Upper lobe of right lung (tissue), 1 donor: Measurements from ENCODE around the gene SSU72. TPM values are rescaled to one million over a fixed set of nuclear protein-coding genes. Genes with fewer than 3 reads are reported as not detected.

Experiments
- ATAC-seq: fragments of 200-7000 bp; cut with Tn5 transposase; one replicate; pipeline ENCODE4 v1.9.1; 2020; ENCODE audit warnings: mild to moderate bottlenecking, moderate library complexity
- DNase-seq: peaks from one replicate; pipeline ENCODE4 v3.0.0-alpha.2; 2020
- H3K27ac ChIP-seq: fragments of 200-600 bp; one replicate; pipeline ENCODE4 v1.8.0; 2022
- H3K27me3 ChIP-seq: fragments of 200-600 bp; one replicate; pipeline ENCODE4 v1.8.0; 2022; ENCODE audit warnings: mild to moderate bottlenecking
- H3K36me3 ChIP-seq: fragments of 200-600 bp; one replicate; pipeline ENCODE4 v1.8.0; 2022
- H3K4me1 ChIP-seq: fragments of 200-600 bp; one replicate; pipeline ENCODE4 v1.8.0; 2022
- H3K4me3 ChIP-seq: fragments of 200-600 bp; one replicate; pipeline ENCODE4 v1.8.0; 2022; ENCODE audit warnings: mild to moderate bottlenecking
- H3K9me3 ChIP-seq: fragments of 200-600 bp; one replicate; pipeline ENCODE4 v1.8.0; 2022
- intact Hi-C: fragments of 100-400 bp; cut with DNase I; formaldehyde crosslinking; loops from one replicate; pipeline ENCODE4 v1.11.0; 2022
- total RNA-seq: library from RNA; stranded (reverse); fragmentation: NEBNext Ultra II Directional; extraction: Animal tissue kit (Norgen Biotek cat#: 25700); gene quantifications from one replicate; pipeline ENCODE4 v1.2.1, GENCODE V29; 2021
- TF ChIP-seq, protein P1 (sequence below): fragments of 200-600 bp; IDR thresholded peaks from one replicate; pipeline ENCODE4 v1.8.0; 2022; ENCODE audit warnings: antibody characterized with exemption
- donor health status: DM: no; HTN: yes; CAD: no; lungs with severe emphysema.

The SSU72 gene
- total RNA-seq, 1 donor from 2014 or later = 125 TPM

DNA sequence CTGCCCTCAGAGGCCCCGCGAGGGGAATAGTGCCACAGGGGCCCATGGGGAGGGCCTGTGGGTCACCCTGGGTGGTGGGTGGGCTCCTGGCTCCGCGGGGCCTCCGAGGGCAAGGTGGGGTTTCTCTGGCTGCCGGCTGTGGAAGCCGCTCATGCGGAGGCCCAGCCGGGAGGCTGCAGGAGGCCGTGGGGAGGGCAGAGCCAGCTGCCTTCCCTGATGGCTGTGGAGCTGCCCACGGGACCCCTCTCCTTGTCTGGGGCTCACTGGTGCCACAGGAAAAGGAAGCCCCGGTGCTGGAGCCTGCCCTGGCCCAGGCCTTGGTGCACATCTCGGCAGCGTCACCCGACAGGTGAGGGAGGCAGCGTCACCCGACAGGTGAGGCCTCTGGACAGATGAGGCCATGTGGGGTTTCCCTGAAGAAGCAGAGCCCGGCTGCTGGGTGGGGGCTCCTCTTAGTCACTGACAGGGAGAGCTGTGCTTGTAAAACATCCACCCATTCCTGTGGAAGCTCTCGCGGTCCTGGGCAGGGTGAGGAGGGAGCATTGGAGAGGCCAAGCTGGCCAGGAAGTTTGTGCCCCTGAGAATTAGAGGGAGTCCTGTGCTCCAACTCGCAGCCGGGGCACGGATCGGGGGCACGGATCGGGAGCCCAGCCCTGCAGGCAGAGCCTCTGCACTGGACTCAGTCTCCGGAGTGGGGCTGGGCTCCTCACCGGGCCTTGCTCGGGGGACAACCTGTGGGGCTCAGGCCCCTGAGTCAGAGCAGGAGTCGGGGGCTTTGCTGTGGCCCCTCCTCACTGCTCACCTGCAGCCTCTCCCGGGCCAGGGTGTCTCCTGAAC is 46.7 kb upstream of the SSU72 start:
- ATAC-seq (no peak), DNase-seq (no peak)
- H3K4me3 ChIP-seq = no peak overlapping the region
- no peak overlapping the region for H3K27ac ChIP-seq
- H3K9me3 ChIP-seq = no peaks in the 10 kb centered on the region
- TF ChIP-seq, protein P1, sequence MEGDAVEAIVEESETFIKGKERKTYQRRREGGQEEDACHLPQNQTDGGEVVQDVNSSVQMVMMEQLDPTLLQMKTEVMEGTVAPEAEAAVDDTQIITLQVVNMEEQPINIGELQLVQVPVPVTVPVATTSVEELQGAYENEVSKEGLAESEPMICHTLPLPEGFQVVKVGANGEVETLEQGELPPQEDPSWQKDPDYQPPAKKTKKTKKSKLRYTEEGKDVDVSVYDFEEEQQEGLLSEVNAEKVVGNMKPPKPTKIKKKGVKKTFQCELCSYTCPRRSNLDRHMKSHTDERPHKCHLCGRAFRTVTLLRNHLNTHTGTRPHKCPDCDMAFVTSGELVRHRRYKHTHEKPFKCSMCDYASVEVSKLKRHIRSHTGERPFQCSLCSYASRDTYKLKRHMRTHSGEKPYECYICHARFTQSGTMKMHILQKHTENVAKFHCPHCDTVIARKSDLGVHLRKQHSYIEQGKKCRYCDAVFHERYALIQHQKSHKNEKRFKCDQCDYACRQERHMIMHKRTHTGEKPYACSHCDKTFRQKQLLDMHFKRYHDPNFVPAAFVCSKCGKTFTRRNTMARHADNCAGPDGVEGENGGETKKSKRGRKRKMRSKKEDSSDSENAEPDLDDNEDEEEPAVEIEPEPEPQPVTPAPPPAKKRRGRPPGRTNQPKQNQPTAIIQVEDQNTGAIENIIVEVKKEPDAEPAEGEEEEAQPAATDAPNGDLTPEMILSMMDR = no peak
- H3K4me1 ChIP-seq = peaks cover 10% of the 10 kb centered on the region
- intact Hi-C loops = no loop called here
- H3K36me3 ChIP-seq = peaks cover 15% of the 10 kb centered on the region
- no peaks in the 10 kb centered on the region for H3K27me3 ChIP-seq

DNA sequence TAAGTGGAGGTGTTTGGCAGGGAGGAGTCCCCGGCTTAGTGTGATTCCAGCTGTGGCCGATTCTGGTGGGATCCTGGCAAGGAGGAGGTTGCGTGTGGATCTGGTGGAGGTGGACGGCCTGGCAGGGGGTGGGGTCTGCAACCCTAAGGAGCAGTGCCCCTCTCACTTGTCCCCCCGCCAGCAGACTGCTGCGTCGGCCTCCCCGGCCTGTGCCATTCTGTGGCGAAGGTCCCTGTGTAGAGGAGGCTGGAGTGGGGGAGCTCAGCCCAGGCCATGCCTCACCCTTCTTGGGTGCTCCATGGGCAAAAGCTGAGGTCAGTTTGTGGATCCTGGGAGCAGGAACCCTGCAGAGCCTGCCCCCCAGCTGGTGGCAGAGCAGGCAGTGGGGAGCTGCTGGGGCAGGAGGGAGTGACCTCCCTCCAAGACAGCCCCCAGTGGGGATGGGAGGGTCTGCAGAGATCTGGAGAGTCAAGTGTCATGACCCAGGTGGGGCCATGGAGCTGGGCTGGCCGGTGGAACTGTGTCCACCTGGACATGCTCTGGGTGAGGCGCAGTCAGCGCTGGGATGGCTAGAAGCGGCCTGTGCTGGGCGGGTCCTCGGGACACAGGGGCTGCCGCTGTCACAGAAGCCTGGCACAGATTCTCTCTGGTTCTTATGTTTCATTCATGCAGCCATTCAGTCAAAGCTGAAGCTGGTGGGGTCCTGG is 45.9 kb upstream of the SSU72 start:
- Histone ChIP-seq H3K4me3 (no peak overlapping the region), H3K36me3 (peaks cover 15% of the 10 kb centered on the region), H3K9me3 (no peaks in the 10 kb centered on the region), H3K27ac (no peak overlapping the region), H3K4me1 (peaks cover 11% of the 10 kb centered on the region), H3K27me3 (no peaks in the 10 kb centered on the region)
- TF ChIP-seq, protein P1 = no peak
- DNase-seq = no peak
- ATAC-seq = no peak
- intact Hi-C loops = no loop called here

DNA sequence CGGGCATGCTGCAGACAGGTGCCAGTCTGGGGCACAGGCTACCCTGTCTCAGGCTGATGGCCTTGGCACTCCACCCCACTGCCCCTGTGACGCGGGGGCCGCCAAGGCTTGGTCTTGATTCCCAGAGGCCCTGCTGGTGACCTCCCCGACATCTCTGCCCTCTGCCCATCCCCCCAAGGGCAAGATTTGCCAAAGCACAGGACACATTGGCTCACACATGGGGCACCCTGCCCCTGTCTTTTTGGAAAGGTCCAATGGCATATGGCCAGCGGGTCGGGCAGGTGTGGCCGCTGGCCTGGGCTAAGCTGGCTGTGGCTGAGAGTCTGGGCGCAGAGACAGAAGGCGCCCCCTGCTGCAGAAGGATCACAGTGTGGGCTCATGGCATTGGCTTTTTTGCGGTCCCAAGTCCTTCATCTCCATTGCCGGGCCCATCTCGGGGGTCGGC is 45.3 kb upstream of the SSU72 start:
- TF ChIP-seq, protein P1 = peak; percentile 21
- Histone ChIP-seq H3K27me3 (no peaks in the 10 kb centered on the region), H3K4me1 (peaks cover 11% of the 10 kb centered on the region), H3K27ac (no peak overlapping the region), H3K4me3 (no peak overlapping the region), H3K9me3 (no peaks in the 10 kb centered on the region), H3K36me3 (peaks cover 15% of the 10 kb centered on the region)
- DNase-seq = no peak
- intact Hi-C loops = no loop called here
- no peak for ATAC-seq

DNA sequence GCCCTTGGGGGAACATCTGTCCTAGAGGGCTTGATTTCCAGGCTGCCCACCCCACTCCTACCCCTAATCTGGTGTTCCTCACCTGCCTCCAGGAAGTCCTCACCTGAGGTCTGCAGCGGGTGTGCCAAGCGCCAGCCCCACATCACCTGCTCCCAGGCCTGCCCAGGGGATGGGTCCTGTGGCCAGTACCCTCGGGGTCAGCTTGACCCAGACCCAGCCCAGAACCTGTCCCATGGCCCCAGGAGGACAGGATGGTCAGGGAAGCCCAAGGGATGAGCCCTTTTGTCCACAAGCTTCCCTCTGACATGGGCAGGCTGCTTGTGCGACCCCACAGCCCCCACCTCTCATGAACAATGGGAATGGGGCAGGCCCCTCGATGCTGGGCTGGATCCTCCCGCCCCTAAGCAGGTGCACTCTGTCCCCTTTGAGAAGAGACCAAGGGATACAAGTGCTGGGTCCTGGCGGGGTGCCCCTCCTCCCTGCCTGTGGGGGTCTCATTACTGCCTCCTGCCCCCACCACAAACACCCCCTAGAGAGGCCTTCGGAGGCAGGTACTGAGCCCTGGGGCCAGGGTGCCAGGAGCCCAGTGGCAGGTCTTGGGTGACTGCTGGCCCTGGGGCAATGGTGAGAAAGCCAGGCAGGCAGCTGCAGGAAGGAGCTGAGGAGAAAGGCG is 43.9 kb upstream of the SSU72 start:
- Histone ChIP-seq H3K9me3 (no peaks in the 10 kb centered on the region), H3K4me1 (peaks cover 23% of the 10 kb centered on the region), H3K36me3 (peaks cover 15% of the 10 kb centered on the region), H3K27ac (no peak overlapping the region), H3K4me3 (no peak overlapping the region), H3K27me3 (no peaks in the 10 kb centered on the region)
- TF ChIP-seq, protein P1 = no peak
- DNase-seq (no peak), ATAC-seq (no peak)
- intact Hi-C loops = no loop called here

DNA sequence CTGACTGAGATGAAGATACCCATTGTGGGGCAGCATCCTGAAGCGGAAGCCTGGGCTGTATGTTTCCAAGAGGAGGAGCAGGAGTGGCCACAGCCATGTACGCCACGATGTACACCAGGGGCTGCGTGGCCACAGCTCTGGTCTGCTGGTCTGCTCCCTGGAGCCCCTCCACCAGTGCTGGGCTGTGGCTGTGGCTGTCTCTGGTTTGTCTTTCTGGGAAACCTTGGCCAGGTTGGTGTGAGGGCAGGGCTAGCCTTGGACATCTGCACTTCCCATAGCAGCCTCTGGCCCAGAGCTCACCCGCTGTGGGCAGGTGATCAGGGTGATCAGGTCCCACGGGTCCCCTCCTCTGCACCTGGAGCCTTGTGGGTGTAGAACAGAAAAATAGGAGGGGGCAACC is 43.3 kb upstream of the SSU72 start:
- no peak for DNase-seq
- Histone ChIP-seq H3K9me3 (no peaks in the 10 kb centered on the region), H3K4me3 (no peak overlapping the region), H3K4me1 (peaks cover 24% of the 10 kb centered on the region), H3K27ac (no peak overlapping the region), H3K36me3 (peaks cover 15% of the 10 kb centered on the region), H3K27me3 (no peaks in the 10 kb centered on the region)
- TF ChIP-seq, protein P1 = no peak
- ATAC-seq = no peak
- intact Hi-C loops = no loop called here
